Activated naive CD8-positive, alpha-beta T cell treated with anti-CD3 and anti-CD28 coated beads, Interleukin-2, amount 50 U/mL, for 24 hours (primary cell): ENCODE results near the gene EPB41L1.

Source experiments
- ATAC-seq: fragments of 150-1000 bp; cut with Tn5 transposase; one replicate; pipeline ENCODE4 v1.10.0; 2021
- DNase-seq: peaks from one replicate; pipeline ENCODE4 v3.0.0; 2021
- H3K27ac Mint-ChIP-seq: one replicate; pipeline ENCODE4 v1.8.0; 2021; ENCODE audit warnings: mild to moderate bottlenecking, mixed read lengths
- H3K27me3 Mint-ChIP-seq: one replicate; pipeline ENCODE4 v1.8.0; 2021; ENCODE audit warnings: mixed read lengths
- H3K36me3 Mint-ChIP-seq: one replicate; pipeline ENCODE4 v1.8.0; 2021; ENCODE audit warnings: low read depth, mixed read lengths
- H3K4me1 Mint-ChIP-seq: one replicate; pipeline ENCODE4 v1.8.0; 2021; ENCODE audit warnings: mixed read lengths
- H3K4me3 Mint-ChIP-seq: one replicate; pipeline ENCODE4 v1.8.0; 2021; ENCODE audit warnings: mild to moderate bottlenecking, moderate library complexity, mixed read lengths
- H3K9me3 Mint-ChIP-seq: one replicate; pipeline ENCODE4 v1.8.0; 2021; ENCODE audit warnings: mixed read lengths

Gene EPB41L1

GRCh38 chr20:36234771-36235320, 80.3 kb downstream of the EPB41L1 start:
- no peaks in the 10 kb centered on the region for H3K9me3 Mint-ChIP-seq
- DNase-seq (no peak), ATAC-seq (no peak)
- H3K36me3 Mint-ChIP-seq: peaks cover 15% of the 10 kb centered on the region
- H3K27me3 Mint-ChIP-seq: peaks cover 5% of the 10 kb centered on the region
- H3K27ac Mint-ChIP-seq: no peak overlapping the region
- H3K4me3 Mint-ChIP-seq: no peak overlapping the region
- peaks cover 30% of the 10 kb centered on the region for H3K4me1 Mint-ChIP-seq

- peaks cover 34% of the 10 kb centered on the region for H3K4me1 Mint-ChIP-seq
- peak within 1 kb of the TSS; percentile 92 for H3K27ac Mint-ChIP-seq
- H3K36me3 Mint-ChIP-seq: peaks cover 20% of the 10 kb centered on the region
- ATAC-seq (peak; percentile 94), DNase-seq (peak; percentile 86)
- H3K4me3 Mint-ChIP-seq: peak within 1 kb of the TSS; percentile 96
- H3K9me3 Mint-ChIP-seq: no peaks in the 10 kb centered on the region
- H3K27me3 Mint-ChIP-seq: peaks cover 5% of the 10 kb centered on the region
Observed at GRCh38 chr20:36235892-36236785, 81.6 kb downstream of the EPB41L1 start, which contains the start of gene AAR2. Gene AAR2 (plus strand): TSS chr20:36236478. CDS start chr20:36239869, 3,391 bp downstream.

GRCh38 chr20:36236786-36237121, 82.2 kb downstream of the EPB41L1 start:
- H3K36me3 Mint-ChIP-seq: peaks cover 26% of the 10 kb centered on the region
- no peaks in the 10 kb centered on the region for H3K9me3 Mint-ChIP-seq
- ATAC-seq: peak; percentile 2
- DNase-seq: no peak
- H3K27ac Mint-ChIP-seq: peak overlapping the region; percentile 92
- peaks cover 5% of the 10 kb centered on the region for H3K27me3 Mint-ChIP-seq
- H3K4me3 Mint-ChIP-seq: peak overlapping the region; percentile 96
- H3K4me1 Mint-ChIP-seq: peaks cover 34% of the 10 kb centered on the region

GRCh38 chr20:36237477-36237876, 82.9 kb downstream of the EPB41L1 start:
- DNase-seq (no peak), ATAC-seq (no peak)
- H3K36me3 Mint-ChIP-seq: peaks cover 26% of the 10 kb centered on the region
- peaks cover 34% of the 10 kb centered on the region for H3K4me1 Mint-ChIP-seq
- peak overlapping the region; percentile 96 for H3K4me3 Mint-ChIP-seq
- H3K27me3 Mint-ChIP-seq: peaks cover 3% of the 10 kb centered on the region
- H3K27ac Mint-ChIP-seq: peak overlapping the region; percentile 92
- H3K9me3 Mint-ChIP-seq: no peaks in the 10 kb centered on the region

GRCh38 chr20:36238153-36238552, 83.6 kb downstream of the EPB41L1 start:
- H3K4me3 Mint-ChIP-seq: peak overlapping the region; percentile 51
- no peak overlapping the region for H3K27ac Mint-ChIP-seq
- H3K36me3 Mint-ChIP-seq: peaks cover 26% of the 10 kb centered on the region
- DNase-seq (no peak), ATAC-seq (no peak)
- peaks cover 34% of the 10 kb centered on the region for H3K4me1 Mint-ChIP-seq
- H3K27me3 Mint-ChIP-seq: no peaks in the 10 kb centered on the region
- H3K9me3 Mint-ChIP-seq: no peaks in the 10 kb centered on the region

GRCh38 chr20:36238760-36239159, 84.2 kb downstream of the EPB41L1 start:
- H3K36me3 Mint-ChIP-seq: peaks cover 32% of the 10 kb centered on the region
- DNase-seq (no peak), ATAC-seq (no peak)
- H3K9me3 Mint-ChIP-seq: no peaks in the 10 kb centered on the region
- peak overlapping the region; percentile 52 for H3K4me3 Mint-ChIP-seq
- H3K4me1 Mint-ChIP-seq: peaks cover 34% of the 10 kb centered on the region
- H3K27me3 Mint-ChIP-seq: no peaks in the 10 kb centered on the region
- no peak overlapping the region for H3K27ac Mint-ChIP-seq

GRCh38 chr20:36240076-36240475, 85.5 kb downstream of the EPB41L1 start:
- Mint-ChIP-seq H3K27ac (no peak overlapping the region), H3K27me3 (no peaks in the 10 kb centered on the region), H3K9me3 (no peaks in the 10 kb centered on the region), H3K4me1 (peaks cover 34% of the 10 kb centered on the region), H3K36me3 (peaks cover 39% of the 10 kb centered on the region), H3K4me3 (no peak overlapping the region)
- ATAC-seq: no peak
- no peak for DNase-seq

GRCh38 chr20:36241678-36242077, 87.1 kb downstream of the EPB41L1 start:
- Mint-ChIP-seq H3K4me3 (no peak overlapping the region), H3K9me3 (no peaks in the 10 kb centered on the region), H3K4me1 (peaks cover 30% of the 10 kb centered on the region), H3K27me3 (no peaks in the 10 kb centered on the region), H3K36me3 (peaks cover 44% of the 10 kb centered on the region), H3K27ac (no peak overlapping the region)
- DNase-seq (no peak), ATAC-seq (no peak)

GRCh38 chr20:36243726-36244125, 89.2 kb downstream of the EPB41L1 start:
- Mint-ChIP-seq H3K27ac (no peak overlapping the region), H3K4me1 (peaks cover 15% of the 10 kb centered on the region), H3K4me3 (no peak overlapping the region), H3K9me3 (no peaks in the 10 kb centered on the region), H3K27me3 (no peaks in the 10 kb centered on the region), H3K36me3 (peaks cover 46% of the 10 kb centered on the region)
- DNase-seq (no peak), ATAC-seq (no peak)

GRCh38 chr20:36246401-36246800, 91.9 kb downstream of the EPB41L1 start:
- no peak overlapping the region for H3K27ac Mint-ChIP-seq
- H3K4me3 Mint-ChIP-seq: no peak overlapping the region
- no peaks in the 10 kb centered on the region for H3K27me3 Mint-ChIP-seq
- no peak for DNase-seq
- H3K36me3 Mint-ChIP-seq: peaks cover 45% of the 10 kb centered on the region
- H3K9me3 Mint-ChIP-seq: no peaks in the 10 kb centered on the region
- peaks cover 5% of the 10 kb centered on the region for H3K4me1 Mint-ChIP-seq
- no peak for ATAC-seq

- DNase-seq (no peak), ATAC-seq (no peak)
- Mint-ChIP-seq H3K9me3 (no peaks in the 10 kb centered on the region), H3K27ac (no peak overlapping the region), H3K27me3 (no peaks in the 10 kb centered on the region), H3K36me3 (peaks cover 37% of the 10 kb centered on the region), H3K4me1 (peaks cover 5% of the 10 kb centered on the region), H3K4me3 (no peak overlapping the region)
Observed at GRCh38 chr20:36248836-36249235, 94.3 kb downstream of the EPB41L1 start.

- no peak overlapping the region for H3K4me3 Mint-ChIP-seq
- DNase-seq (no peak), ATAC-seq (no peak)
- peaks cover 34% of the 10 kb centered on the region for H3K36me3 Mint-ChIP-seq
- H3K27ac Mint-ChIP-seq: peak overlapping the region; percentile 60
- H3K9me3 Mint-ChIP-seq: no peaks in the 10 kb centered on the region
- H3K4me1 Mint-ChIP-seq: peaks cover 5% of the 10 kb centered on the region
- H3K27me3 Mint-ChIP-seq: no peaks in the 10 kb centered on the region
Observed at GRCh38 chr20:36249450-36249849, 94.9 kb downstream of the EPB41L1 start.

GRCh38 chr20:36251426-36251825, 96.9 kb downstream of the EPB41L1 start:
- ATAC-seq: no peak
- Mint-ChIP-seq H3K27ac (no peak overlapping the region), H3K4me1 (peaks cover 5% of the 10 kb centered on the region), H3K9me3 (no peaks in the 10 kb centered on the region), H3K27me3 (no peaks in the 10 kb centered on the region), H3K4me3 (no peak overlapping the region), H3K36me3 (peaks cover 33% of the 10 kb centered on the region)
- DNase-seq: no peak

- no peaks in the 10 kb centered on the region for H3K9me3 Mint-ChIP-seq
- no peak overlapping the region for H3K4me3 Mint-ChIP-seq
- DNase-seq (no peak), ATAC-seq (no peak)
- H3K27me3 Mint-ChIP-seq: no peaks in the 10 kb centered on the region
- H3K36me3 Mint-ChIP-seq: peaks cover 35% of the 10 kb centered on the region
- peak overlapping the region; percentile 33 for H3K27ac Mint-ChIP-seq
- H3K4me1 Mint-ChIP-seq: peaks cover 5% of the 10 kb centered on the region
Observed at GRCh38 chr20:36252511-36252910, 98.0 kb downstream of the EPB41L1 start.

GRCh38 chr20:36253036-36253435, 98.5 kb downstream of the EPB41L1 start:
- H3K4me1 Mint-ChIP-seq: peaks cover 5% of the 10 kb centered on the region
- no peak overlapping the region for H3K4me3 Mint-ChIP-seq
- H3K27ac Mint-ChIP-seq: no peak overlapping the region
- ATAC-seq (no peak), DNase-seq (no peak)
- H3K9me3 Mint-ChIP-seq: no peaks in the 10 kb centered on the region
- no peaks in the 10 kb centered on the region for H3K27me3 Mint-ChIP-seq
- peaks cover 32% of the 10 kb centered on the region for H3K36me3 Mint-ChIP-seq
